OCI-LY7 (cell line): ENCODE results near the gene RMDN2. TPM values are rescaled to one million over a fixed set of nuclear protein-coding genes. Genes with fewer than 3 reads are reported as not detected.

Experiments used
- BruUV-seq: library from RNA; stranded (reverse); fragments of 400-500 nt; replicated peaks from 2 replicates; lab custom pipeline; 2021; lab: Mats Ljungman, UMichigan
- CTCF ChIA-PET: fragments of 300-600 bp; sonication (Branson Sonifier 250); formaldehyde crosslinking; loops from one replicate; lab custom pipeline; 2022; ENCODE audit warnings: antibody characterized with exemption; ENCODE audit not compliant: unreplicated experiment; lab: Charles Lee
- POLR2A ChIA-PET: fragments of 300-600 bp; sonication (Branson Sonifier 250); formaldehyde crosslinking; loops from one replicate; lab custom pipeline; 2022; ENCODE audit warnings: antibody characterized with exemption; lab: Charles Lee
- DNase-seq: peaks from one replicate; pipeline ENCODE4 v3.0.0-alpha.2; 2015; ENCODE audit warnings: low spot score
- H2AFZ ChIP-seq: fragments of 200-600 bp; sonication (generic), shearing (Covaris generic); 2 replicates; pipeline ENCODE4 v1.6.1; 2014; ENCODE audit warnings: mild to moderate bottlenecking, antibody characterized with exemption, low read length, moderate library complexity
- H3K27ac ChIP-seq: fragments of 200-600 bp; sonication (generic); 2 replicates; pipeline ENCODE4 v1.5.1; 2014; ENCODE audit warnings: mixed run types, low read depth, mild to moderate bottlenecking, moderate library complexity, low read length, inconsistent platforms; ENCODE audit not compliant: poor library complexity, severe bottlenecking
- H3K36me3 ChIP-seq: fragments of 200-600 bp; sonication (generic); 2 replicates; pipeline ENCODE4 v1.6.1; 2014; ENCODE audit warnings: mild to moderate bottlenecking, antibody characterized with exemption, low read length, moderate library complexity, mixed read lengths; ENCODE audit not compliant: insufficient read depth
- H3K4me1 ChIP-seq: fragments of 200-600 bp; sonication (generic); 2 replicates; pipeline ENCODE4 v1.5.1; 2014; ENCODE audit warnings: mild to moderate bottlenecking, low read length; ENCODE audit not compliant: insufficient read depth, poor library complexity, severe bottlenecking
- H3K4me2 ChIP-seq: fragments of 200-600 bp; sonication (generic); 2 replicates; pipeline ENCODE4 v1.6.1; 2014; ENCODE audit warnings: mild to moderate bottlenecking, low read length
- H3K4me3 ChIP-seq: fragments of 200-600 bp; sonication (generic); 2 replicates; pipeline ENCODE4 v1.5.1; 2014; ENCODE audit warnings: mild to moderate bottlenecking, low read depth, low read length; ENCODE audit not compliant: poor library complexity, severe bottlenecking
- H3K79me2 ChIP-seq: fragments of 200-600 bp; sonication (generic); 2 replicates; pipeline ENCODE4 v1.6.1; 2016; ENCODE audit warnings: low read depth, mild to moderate bottlenecking, low read length, moderate library complexity, mixed read lengths; ENCODE audit not compliant: insufficient read depth
- H3K9me2 ChIP-seq: fragments of 200-600 bp; sonication (generic); 2 replicates; pipeline ENCODE4 v1.6.1; 2016; ENCODE audit warnings: mild to moderate bottlenecking, low read length, mixed read lengths; ENCODE audit not compliant: insufficient read depth
- H3K9me3 ChIP-seq: fragments of 200-600 bp; sonication (generic); 2 replicates; pipeline ENCODE4 v1.6.1; 2014; ENCODE audit warnings: mild to moderate bottlenecking, mixed run types, low read length, mixed read lengths
- H4K20me1 ChIP-seq: fragments of 200-600 bp; sonication (generic); 2 replicates; pipeline ENCODE4 v1.6.1; 2014; ENCODE audit warnings: mild to moderate bottlenecking, antibody characterized with exemption, low read length, moderate library complexity, mixed read lengths; ENCODE audit not compliant: insufficient read depth
- CTCF ChIP-seq: fragments of 200-600 bp; sonication (generic); conservative IDR thresholded peaks from 2 replicates; pipeline ENCODE4 v1.5.1; 2014; ENCODE audit warnings: mild to moderate bottlenecking, antibody characterized with exemption, low read length, moderate library complexity, mixed read lengths
- EZH2phosphoT487 ChIP-seq: fragments of 200-600 bp; sonication (generic); IDR thresholded peaks from 2 replicates; pipeline ENCODE4 v1.6.1; 2018; ENCODE audit warnings: low read depth, borderline replicate concordance, mild to moderate bottlenecking, mixed run types, antibody characterized with exemption, low read length, moderate library complexity, mixed read lengths
- intact Hi-C: fragments of 100-400 bp; cut with micrococcal nuclease; formaldehyde crosslinking; loops from one replicate; pipeline ENCODE4 v1.10.0; 2022; ENCODE audit not compliant: unreplicated experiment
- total RNA-seq, 2 experiments: library from RNA; depleted of rRNA in 1 of 2; stranded (reverse); fragments of >200 nt in 1 of 2; shearing (Covaris generic) in 1 of 2; gene quantifications; 2 replicates each; pipeline ENCODE4 v1.2.3, GENCODE V29; 2014 to 2022

Gene RMDN2
- total RNA-seq, 2 experiments from 2014 or later = 0.50 to 3.1 TPM

- no peak for DNase-seq
- Histone ChIP-seq H3K79me2 (no peaks in the 10 kb centered on the region), H2AFZ (no peak overlapping the region), H3K4me1 (no peaks in the 10 kb centered on the region), H4K20me1 (no peaks in the 10 kb centered on the region), H3K4me2 (no peak overlapping the region), H3K27ac (no peak overlapping the region), H3K36me3 (no peaks in the 10 kb centered on the region), H3K9me2 (no peaks in the 10 kb centered on the region), H3K9me3 (no peaks in the 10 kb centered on the region), H3K4me3 (no peak overlapping the region)
- intact Hi-C loops = no loop called here
- CTCF ChIA-PET = no interaction called here
- BruUV-seq = no TSS peak
- TF ChIP-seq EZH2phosphoT487 = no peak
- TF ChIP-seq CTCF = no peak
- POLR2A ChIA-PET = no interaction called here
Observed at GRCh38 chr2:37902991-37903390, 22.1 kb upstream of the RMDN2 start.

GRCh38 chr2:37904425-37904824, 20.7 kb upstream of the RMDN2 start:
- intact Hi-C loops = no loop called here
- POLR2A ChIA-PET = interaction anchor here (1.3 kb wide), 1 partner anchor 19 kb away, joined by 3 read pairs; no protein-coding TSS in a partner anchor
- TF ChIP-seq EZH2phosphoT487 (no peak), CTCF (no peak)

GRCh38 chr2:37904993-37905392, 20.1 kb upstream of the RMDN2 start:
- intact Hi-C loops = no loop called here

More at GRCh38 chr2:37904425-37904824, 20.7 kb upstream of the RMDN2 start:
- Histone ChIP-seq H3K36me3 (no peaks in the 10 kb centered on the region), H3K9me3 (no peaks in the 10 kb centered on the region), H3K27ac (no peak overlapping the region), H3K79me2 (no peaks in the 10 kb centered on the region), H3K4me3 (no peak overlapping the region), H3K9me2 (no peaks in the 10 kb centered on the region), H3K4me2 (no peak overlapping the region), H4K20me1 (no peaks in the 10 kb centered on the region), H2AFZ (no peak overlapping the region), H3K4me1 (no peaks in the 10 kb centered on the region)
- BruUV-seq = no TSS peak
- DNase-seq = no peak
- CTCF ChIA-PET = no interaction called here

More at GRCh38 chr2:37904993-37905392, 20.1 kb upstream of the RMDN2 start:
- no peaks in the 10 kb centered on the region for H3K9me3 ChIP-seq
- no peak for TF ChIP-seq CTCF
- H3K4me3 ChIP-seq = no peak overlapping the region
- CTCF ChIA-PET = interaction anchor here (0.6 kb wide), 1 partner anchor 16 kb away, joined by 3 read pairs; no protein-coding TSS in a partner anchor
- no peaks in the 10 kb centered on the region for H3K79me2 ChIP-seq
- BruUV-seq = no TSS peak
- POLR2A ChIA-PET = interaction anchor here (0.6 to 1.3 kb wide), 2 partner anchors 19 to 390 kb away, joined by 3 to 4 read pairs; no protein-coding TSS in a partner anchor
- no peaks in the 10 kb centered on the region for H3K4me1 ChIP-seq
- no peaks in the 10 kb centered on the region for H4K20me1 ChIP-seq
- H3K4me2 ChIP-seq = no peak overlapping the region
- H3K36me3 ChIP-seq = no peaks in the 10 kb centered on the region
- H3K9me2 ChIP-seq = no peaks in the 10 kb centered on the region
- no peak for DNase-seq
- no peak overlapping the region for H2AFZ ChIP-seq
- H3K27ac ChIP-seq = no peak overlapping the region
